Cardiac muscle cell (in vitro differentiated cells and primary cell): ENCODE results near the gene TLL2. TPM values are rescaled to one million over a fixed set of nuclear protein-coding genes. Genes with fewer than 3 reads are reported as not detected.

Experiments
- DNase-seq, 2 donors: peaks; one replicate each; pipeline versions ENCODE4 v3.0.0 to v3.0.0-alpha.2; 2010 to 2017; ENCODE audit warnings: low read depth in 1 of 2, low spot score in 1 of 2
- H3K27ac ChIP-seq: fragments of 200-600 bp; sonication (generic); 2 replicates; pipeline ENCODE4 v1.5.1; 2016
- H3K27me3 ChIP-seq: fragments of 200-600 bp; sonication (generic); 2 replicates; pipeline ENCODE4 v1.6.0; 2016; ENCODE audit warnings: control low read depth
- H3K36me3 ChIP-seq: fragments of 200-600 bp; sonication (generic); 2 replicates; pipeline ENCODE4 v1.5.1; 2016; ENCODE audit warnings: control low read depth
- H3K4me1 ChIP-seq: fragments of 200-600 bp; sonication (generic); 2 replicates; pipeline ENCODE4 v1.8.1; 2017; ENCODE audit warnings: low read depth, mild to moderate bottlenecking, mixed run types
- H3K4me3 ChIP-seq: fragments of 200-600 bp; sonication (generic); 2 replicates; pipeline ENCODE4 v1.5.1; 2016; ENCODE audit warnings: mild to moderate bottlenecking
- H3K9me3 ChIP-seq: fragments of 200-600 bp; sonication (generic); 2 replicates; pipeline ENCODE4 v1.5.1; 2017; ENCODE audit warnings: low read depth, mild to moderate bottlenecking, control low read depth
- CTCF ChIP-seq: IDR thresholded peaks from 2 replicates; pipeline ENCODE4 v1.5.1; 2012; ENCODE audit warnings: low read depth, mild to moderate bottlenecking, low read length
- polyA plus RNA-seq: library from polyadenylated mRNA; unstranded; fragments of >200 nt; fragmentation: Nextera tagmentation; extraction: Ambion mirVana; gene quantifications from 2 replicates; pipeline ENCODE4 v1.2.1, GENCODE V29; 2016
- total RNA-seq: library from RNA; depleted of rRNA; stranded (reverse); fragments of >200 nt; gene quantifications from 2 replicates; pipeline ENCODE4 v1.2.3, GENCODE V29; 2016

Gene TLL2
- total and polyA plus RNA-seq, 2 experiments from 2014 or later = 0.15 to 0.55 TPM

- no peaks in the 10 kb centered on the region for H3K36me3 ChIP-seq
- H3K9me3 ChIP-seq = no peaks in the 10 kb centered on the region
- H3K27me3 ChIP-seq = no peaks in the 10 kb centered on the region
- no peak for DNase-seq
- H3K27ac ChIP-seq = no peak within 1 kb of the TSS
- H3K4me3 ChIP-seq = no peak within 1 kb of the TSS
- TF ChIP-seq CTCF = no peak
- H3K4me1 ChIP-seq = no peaks in the 10 kb centered on the region
These were observed 154.7 kb downstream of the TLL2 start, which contains the start of gene OPALIN for GRCh38 chr10:96358851-96359540. TSS of gene OPALIN (minus strand) at chr10:96359002. CDS start at chr10:96358896, 106 bp downstream.

- H3K27ac ChIP-seq = no peak overlapping the region
- H3K4me1 ChIP-seq = no peaks in the 10 kb centered on the region
- no peak for TF ChIP-seq CTCF
- H3K27me3 ChIP-seq = no peaks in the 10 kb centered on the region
- H3K36me3 ChIP-seq = no peaks in the 10 kb centered on the region
- no peak overlapping the region for H3K4me3 ChIP-seq
- H3K9me3 ChIP-seq = no peaks in the 10 kb centered on the region
- DNase-seq = no peak
These were observed 156.6 kb downstream of the TLL2 start for GRCh38 chr10:96357038-96357620.

GRCh38 chr10:96352582-96352981 is 161.1 kb downstream of the TLL2 start:
- TF ChIP-seq CTCF = no peak
- H3K4me3 ChIP-seq = no peak overlapping the region

GRCh38 chr10:96352027-96352426 is 161.7 kb downstream of the TLL2 start:
- H3K27me3 ChIP-seq = no peaks in the 10 kb centered on the region
- no peaks in the 10 kb centered on the region for H3K36me3 ChIP-seq
- no peak overlapping the region for H3K27ac ChIP-seq
- no peaks in the 10 kb centered on the region for H3K9me3 ChIP-seq
- no peak for DNase-seq
- TF ChIP-seq CTCF = no peak
- H3K4me3 ChIP-seq = no peak overlapping the region
- H3K4me1 ChIP-seq = no peaks in the 10 kb centered on the region

More at GRCh38 chr10:96352582-96352981, 161.1 kb downstream of the TLL2 start:
- Histone ChIP-seq H3K4me1 (no peaks in the 10 kb centered on the region), H3K27ac (no peak overlapping the region), H3K9me3 (no peaks in the 10 kb centered on the region), H3K27me3 (no peaks in the 10 kb centered on the region), H3K36me3 (no peaks in the 10 kb centered on the region)
- no peak for DNase-seq

GRCh38 chr10:96346295-96346694 is 167.4 kb downstream of the TLL2 start:
- H3K4me3 ChIP-seq = no peak overlapping the region
- no peak for TF ChIP-seq CTCF
- no peaks in the 10 kb centered on the region for H3K36me3 ChIP-seq
- H3K4me1 ChIP-seq = no peaks in the 10 kb centered on the region
- no peaks in the 10 kb centered on the region for H3K9me3 ChIP-seq
- no peaks in the 10 kb centered on the region for H3K27me3 ChIP-seq
- DNase-seq = no peak
- no peak overlapping the region for H3K27ac ChIP-seq
